Thyroid gland (tissue), 4 donors: Measurements from ENCODE around the gene UBTD1. TPM values are rescaled to one million over a fixed set of nuclear protein-coding genes. Genes with fewer than 3 reads are reported as not detected.
"Not testable (repeated sequence)": the region's sequence is repeated elsewhere in the genome, so short reads cannot be mapped to it uniquely, and the experiment has no call there.

Experiments used
- DNase-seq, 2 donors: peaks; one replicate each; pipeline ENCODE4 v3.0.0-alpha.2; 2019
- H3K27ac ChIP-seq, 3 donors: fragments of 200-600 bp; sonication (generic); 1 replicate in 2 of 3; 2 replicates in 1 of 3; pipeline ENCODE4 v1.5.1; 2016 to 2019; ENCODE audit warnings: mild to moderate bottlenecking in 1 of 3, moderate library complexity in 1 of 3
- H3K27me3 ChIP-seq: fragments of 200-600 bp; sonication (generic); one replicate; pipeline ENCODE4 v1.5.1; 2019
- H3K36me3 ChIP-seq, 2 donors: fragments of 200-600 bp; sonication (generic); one replicate each; pipeline ENCODE4 v1.5.1; 2016 to 2019
- H3K4me1 ChIP-seq, 2 donors: fragments of 200-600 bp; sonication (generic); one replicate each; pipeline ENCODE4 v1.5.1; 2017 to 2019
- H3K4me3 ChIP-seq, 3 donors: fragments of 200-600 bp; sonication (generic); replicated peaks in 1 of 3; 1 replicate in 2 of 3; 2 replicates in 1 of 3; pipeline ENCODE4 v1.5.1; 2016; ENCODE audit warnings: mild to moderate bottlenecking in 1 of 3
- H3K9me3 ChIP-seq: fragments of 200-600 bp; sonication (generic); one replicate; pipeline ENCODE4 v1.5.1; 2017
- POLR2A ChIP-seq, 2 donors: fragments of 450-650 bp; IDR thresholded peaks; one replicate each; pipeline ENCODE4 v1.6.1; 2017; ENCODE audit warnings: antibody characterized with exemption in 2 of 2, mild to moderate bottlenecking in 2 of 2, moderate library complexity in 1 of 2
- WGBS, 2 donors: methylation state at CpG; one replicate each; pipeline ENCODE4 v1.1.5; 2017; 5-methylcytosine and 5-hydroxymethylcytosine counted together
- intact Hi-C: fragments of 100-400 bp; cut with DNase I; formaldehyde crosslinking; loops from one replicate; pipeline ENCODE4 v1.15.1; 2023
- total RNA-seq, 4 donors: library from RNA; depleted of rRNA; stranded (reverse); fragments of >200 nt; gene quantifications; one replicate each; pipeline ENCODE4 v1.2.3, GENCODE V29; 2016
- TF ChIP-seq, protein P1 (sequence below), 6 experiments: fragments of 200-600 bp in 3 of 6; fragments of 450-650 bp in 3 of 6; sonication (generic) in 3 of 6; IDR thresholded peaks; one replicate each; pipeline ENCODE4 v1.5.1; 2016 to 2019; ENCODE audit warnings: antibody characterized with exemption in 6 of 6, mild to moderate bottlenecking in 2 of 6, inconsistent platforms in 1 of 6, moderate library complexity in 1 of 6

The UBTD1 gene
- total RNA-seq, 4 donors from 2014 or later: 7.8 to 27.8 (median 20.0) TPM

DNA sequence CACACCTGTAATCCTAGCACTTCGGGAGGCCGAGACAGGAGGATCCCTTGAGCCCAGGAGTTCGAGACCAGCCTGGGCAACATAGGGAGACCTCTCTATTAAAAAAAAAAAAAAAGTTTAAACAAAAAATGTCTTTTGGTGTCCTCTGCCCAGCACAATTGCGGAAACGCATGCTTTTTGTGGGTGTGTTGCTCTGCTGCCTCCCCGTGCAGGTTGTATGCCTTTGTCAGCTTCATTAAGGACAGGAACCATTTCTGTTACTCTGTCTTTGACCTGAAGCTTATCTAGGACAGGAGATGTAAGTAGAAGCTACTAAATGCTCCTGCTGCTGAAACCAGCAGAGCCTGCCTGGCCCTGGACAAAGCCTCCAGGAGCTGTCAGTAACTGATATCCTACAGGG is 52.5 kb downstream of the UBTD1 start:
- no peak for DNase-seq
- 94 to 98% methylated on average over 6 of the region's 6 CpGs for WGBS, 2 donors
- Histone ChIP-seq H3K9me3 (no peaks in the 10 kb centered on the region), H3K27me3 (no peaks in the 10 kb centered on the region), H3K4me3 (no peak overlapping the region), H3K27ac (no peak overlapping the region), H3K4me1 (peaks cover 0 to 26% of the 10 kb centered on the region in 2 donors), H3K36me3 (no peaks in the 10 kb centered on the region)
- no peak for TF ChIP-seq POLR2A (IDR thresholded peaks at IDR 0.05)
- TF ChIP-seq, protein P1, sequence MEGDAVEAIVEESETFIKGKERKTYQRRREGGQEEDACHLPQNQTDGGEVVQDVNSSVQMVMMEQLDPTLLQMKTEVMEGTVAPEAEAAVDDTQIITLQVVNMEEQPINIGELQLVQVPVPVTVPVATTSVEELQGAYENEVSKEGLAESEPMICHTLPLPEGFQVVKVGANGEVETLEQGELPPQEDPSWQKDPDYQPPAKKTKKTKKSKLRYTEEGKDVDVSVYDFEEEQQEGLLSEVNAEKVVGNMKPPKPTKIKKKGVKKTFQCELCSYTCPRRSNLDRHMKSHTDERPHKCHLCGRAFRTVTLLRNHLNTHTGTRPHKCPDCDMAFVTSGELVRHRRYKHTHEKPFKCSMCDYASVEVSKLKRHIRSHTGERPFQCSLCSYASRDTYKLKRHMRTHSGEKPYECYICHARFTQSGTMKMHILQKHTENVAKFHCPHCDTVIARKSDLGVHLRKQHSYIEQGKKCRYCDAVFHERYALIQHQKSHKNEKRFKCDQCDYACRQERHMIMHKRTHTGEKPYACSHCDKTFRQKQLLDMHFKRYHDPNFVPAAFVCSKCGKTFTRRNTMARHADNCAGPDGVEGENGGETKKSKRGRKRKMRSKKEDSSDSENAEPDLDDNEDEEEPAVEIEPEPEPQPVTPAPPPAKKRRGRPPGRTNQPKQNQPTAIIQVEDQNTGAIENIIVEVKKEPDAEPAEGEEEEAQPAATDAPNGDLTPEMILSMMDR (IDR thresholded peaks at IDR 0.05): no peak
- intact Hi-C loops: loop anchor here (5.0 kb wide), 1 partner anchor 84 kb away; no protein-coding TSS in a partner anchor

DNA sequence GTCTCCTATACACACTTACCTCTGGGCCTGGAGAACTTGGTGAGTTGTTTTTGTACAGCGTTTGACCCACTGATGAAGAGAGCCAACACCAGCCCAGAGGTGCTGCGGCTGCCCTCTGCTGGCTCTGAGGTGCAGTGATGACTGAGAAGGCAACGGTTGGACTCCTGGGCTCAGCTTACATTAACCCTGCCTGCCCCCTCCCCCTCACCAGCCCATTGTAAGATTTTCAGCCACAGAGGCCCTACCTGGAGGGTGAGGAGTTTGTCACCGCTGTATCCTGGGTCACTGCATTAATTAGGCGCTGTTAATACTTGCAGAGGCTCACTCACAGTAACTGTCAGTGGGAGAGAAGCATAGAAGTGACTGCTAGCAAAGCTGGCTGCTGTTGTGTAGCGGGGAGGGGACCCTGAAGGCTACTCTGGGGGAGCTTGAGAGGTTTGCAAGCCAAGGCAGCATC is 54.9 kb downstream of the UBTD1 start:
- Histone ChIP-seq H3K9me3 (no peaks in the 10 kb centered on the region), H3K27me3 (no peaks in the 10 kb centered on the region), H3K36me3 (no peaks in the 10 kb centered on the region), H3K27ac (no peak overlapping the region), H3K4me3 (no peak overlapping the region), H3K4me1 (peaks cover 0 to 21% of the 10 kb centered on the region in 2 donors)
- DNase-seq: peak; percentile 79 to 81
- intact Hi-C loops: loop anchor here (5.0 kb wide), 1 partner anchor 86 kb away; no protein-coding TSS in a partner anchor
- TF ChIP-seq, protein P1 (IDR thresholded peaks at IDR 0.05): peak; percentile 38 to 90 (median 81)
- no peak for TF ChIP-seq POLR2A (IDR thresholded peaks at IDR 0.05)
- 15 to 16% methylated on average over 6 of the region's 6 CpGs for WGBS, 2 donors

GRCh38 chr10:97554336-97554735 is 55.6 kb downstream of the UBTD1 start:
- H3K27me3 ChIP-seq, H3K27ac ChIP-seq, H3K4me3 ChIP-seq, H3K36me3 ChIP-seq, DNase-seq, H3K9me3 ChIP-seq: not testable (repeated sequence)
- intact Hi-C loops: loop anchor here (5.0 kb wide), 1 partner anchor 87 kb away; no protein-coding TSS in a partner anchor
- WGBS, 2 donors: 95 to 98% methylated on average over 5 of the region's 5 CpGs
- peaks cover 0 to 21% of the 10 kb centered on the region in 2 donors for H3K4me1 ChIP-seq

DNA sequence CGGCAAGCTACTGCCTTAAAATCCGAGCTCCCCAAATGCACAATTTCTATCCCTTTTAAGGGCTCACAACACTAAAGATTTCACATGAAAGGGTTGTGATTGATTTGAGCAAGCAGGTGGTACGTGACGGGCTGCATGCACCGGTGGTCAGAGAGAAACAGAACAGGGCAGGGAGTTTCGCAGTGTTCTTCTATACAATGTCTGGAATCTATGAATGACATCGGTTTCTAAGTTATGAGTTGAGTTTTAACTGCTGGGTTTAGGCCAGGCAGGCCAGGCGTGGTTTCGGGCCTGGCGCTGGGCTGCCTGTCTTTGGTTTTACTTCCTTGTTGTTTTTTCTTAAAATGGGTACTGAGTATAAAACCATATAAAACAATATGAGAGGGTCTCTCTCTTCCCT is 56.8 kb downstream of the UBTD1 start:
- H3K27me3 ChIP-seq, intact Hi-C loops: not testable (repeated sequence)

GRCh38 chr10:97560731-97561381 is 62.1 kb downstream of the UBTD1 start:
- H3K27me3 ChIP-seq, H3K9me3 ChIP-seq, H3K36me3 ChIP-seq, H3K4me1 ChIP-seq, H3K4me3 ChIP-seq, H3K27ac ChIP-seq, intact Hi-C loops: not testable (repeated sequence)
- 78 to 93% methylated on average over 17 of the region's 17 CpGs for WGBS, 2 donors
- peak in 1 of 2 donors; percentile 11 for DNase-seq

More for the DNA sequence above, 56.8 kb downstream of the UBTD1 start:
- not testable (repeated sequence) for H3K4me3 ChIP-seq, H3K27ac ChIP-seq, H3K9me3 ChIP-seq, H3K36me3 ChIP-seq, DNase-seq
- H3K4me1 ChIP-seq: peaks cover 0 to 10% of the 10 kb centered on the region in 2 donors
- 95 to 97% methylated on average over 6 to 7 of the region's 10 CpGs for WGBS, 2 donors

DNA sequence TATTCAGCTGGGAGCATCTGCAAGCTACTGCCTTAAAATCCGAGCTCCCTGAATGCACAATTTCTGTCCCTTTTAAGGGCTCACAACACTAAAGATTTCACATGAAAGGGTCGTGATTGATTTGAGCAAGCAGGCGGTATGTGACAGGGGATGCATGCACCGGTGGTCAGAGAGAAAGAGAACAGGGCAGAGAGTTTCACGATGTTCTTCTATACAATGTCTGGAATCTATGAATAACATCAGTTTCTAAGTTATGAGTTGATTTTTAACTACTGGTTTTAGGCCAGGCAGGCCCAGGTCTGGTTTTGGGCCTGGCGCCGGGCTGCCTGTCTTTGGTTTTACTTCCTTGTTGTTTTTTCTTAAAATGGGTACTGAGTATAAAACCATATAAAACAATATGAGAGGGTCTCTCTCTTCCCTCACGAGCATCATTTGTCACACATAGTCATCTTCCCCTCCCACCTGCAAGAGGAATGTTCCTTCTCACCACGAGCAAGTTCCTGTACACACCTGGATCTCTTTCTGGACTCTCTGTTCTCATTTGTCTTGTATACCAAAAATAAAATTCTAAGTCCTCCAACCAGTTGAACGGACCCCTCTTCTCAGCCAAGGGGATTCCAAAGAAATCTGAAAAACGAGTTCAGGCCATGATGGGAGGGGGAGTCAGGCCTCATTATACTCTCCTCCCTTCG is 62.8 kb downstream of the UBTD1 start:
- DNase-seq, H3K4me1 ChIP-seq, intact Hi-C loops, H3K4me3 ChIP-seq, H3K9me3 ChIP-seq, H3K27me3 ChIP-seq, H3K36me3 ChIP-seq, H3K27ac ChIP-seq: not testable (repeated sequence)
- WGBS, 2 donors: 90 to 91% methylated on average over 12 of the region's 12 CpGs

- 95 to 96% methylated on average over 5 of the region's 5 CpGs for whole genome bisulfite sequencing, 2 donors
- H3K9me3 ChIP-seq, H3K27me3 ChIP-seq, H3K4me3 ChIP-seq, H3K4me1 ChIP-seq, intact Hi-C loops, DNase-seq, H3K36me3 ChIP-seq, H3K27ac ChIP-seq: not testable (repeated sequence)
These were observed 63.6 kb downstream of the UBTD1 start for GRCh38 chr10:97562329-97562728.
